CD4-positive, alpha-beta T cell treated with Interleukin-17A for 1 hour (primary cell): ENCODE results near the gene SLC35G2.
"Not testable (repeated sequence)": the region's sequence is repeated elsewhere in the genome, so short reads cannot be mapped to it uniquely, and the experiment has no call there.

Source experiments
- DNase-seq: peaks from one replicate; pipeline ENCODE4 v3.0.0-alpha.2; 2020

The SLC35G2 gene

DNA sequence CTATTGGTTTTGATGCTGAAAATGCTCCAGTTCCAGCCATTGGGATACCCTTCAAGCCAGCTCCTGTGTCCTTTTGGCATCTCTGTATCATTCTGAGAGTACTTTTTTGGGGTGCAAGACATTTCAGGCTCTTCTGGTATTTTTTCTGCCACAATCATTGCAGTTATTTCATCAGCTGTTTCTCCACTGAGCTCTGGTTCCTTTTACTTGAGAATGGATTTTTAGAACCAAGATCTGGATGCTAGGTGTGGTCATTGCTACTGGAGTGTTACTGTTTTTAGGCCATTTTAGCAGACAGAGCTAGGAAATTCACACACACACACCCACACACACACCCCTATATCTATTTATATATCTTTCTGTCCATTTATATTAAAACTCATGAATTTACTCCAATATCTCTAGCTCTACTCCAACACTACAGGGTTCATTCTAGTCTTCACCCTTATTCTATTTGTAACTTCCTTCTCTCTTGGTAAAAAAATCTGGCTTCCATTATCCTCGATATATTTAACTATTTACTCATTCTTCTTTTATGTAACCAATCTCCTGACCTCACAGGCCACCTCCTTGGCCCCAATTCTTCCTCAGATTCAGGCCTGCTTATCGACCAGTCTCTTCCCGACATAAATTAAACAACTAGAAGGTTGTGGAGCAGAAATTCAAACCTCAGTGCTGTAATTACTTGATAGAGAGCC is 17.0 kb downstream of the SLC35G2 start:
- no peak for DNase-seq

DNA sequence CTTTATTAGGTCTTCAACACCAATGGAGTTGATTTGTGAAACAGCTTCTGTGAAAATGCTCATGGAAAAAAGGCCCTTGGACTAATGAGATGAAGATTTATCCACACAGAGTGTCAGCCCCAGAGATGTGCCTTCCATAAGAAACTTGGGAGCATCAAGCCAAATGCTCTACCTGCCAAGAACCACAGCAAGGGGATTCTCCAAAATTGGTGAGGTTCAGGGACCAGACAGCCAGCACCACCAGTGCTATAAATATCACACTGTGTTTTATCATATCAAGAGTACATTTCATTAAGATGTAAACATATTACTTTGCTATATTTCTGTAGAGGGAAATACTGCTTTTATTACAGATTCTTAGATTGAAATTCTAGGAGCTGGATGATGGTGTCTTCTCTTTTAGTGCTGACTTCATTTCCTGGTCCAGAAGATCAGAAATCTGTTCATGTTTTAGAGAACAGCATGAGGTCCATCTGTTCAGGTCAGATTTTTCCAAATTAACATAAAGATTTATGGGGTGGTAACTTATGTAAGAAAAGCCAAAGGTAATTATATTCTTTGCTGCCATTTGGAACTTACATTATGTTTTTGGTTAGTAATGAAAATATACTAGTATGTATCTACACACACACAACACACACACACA is 17.7 kb downstream of the SLC35G2 start:
- DNase-seq: no peak

DNA sequence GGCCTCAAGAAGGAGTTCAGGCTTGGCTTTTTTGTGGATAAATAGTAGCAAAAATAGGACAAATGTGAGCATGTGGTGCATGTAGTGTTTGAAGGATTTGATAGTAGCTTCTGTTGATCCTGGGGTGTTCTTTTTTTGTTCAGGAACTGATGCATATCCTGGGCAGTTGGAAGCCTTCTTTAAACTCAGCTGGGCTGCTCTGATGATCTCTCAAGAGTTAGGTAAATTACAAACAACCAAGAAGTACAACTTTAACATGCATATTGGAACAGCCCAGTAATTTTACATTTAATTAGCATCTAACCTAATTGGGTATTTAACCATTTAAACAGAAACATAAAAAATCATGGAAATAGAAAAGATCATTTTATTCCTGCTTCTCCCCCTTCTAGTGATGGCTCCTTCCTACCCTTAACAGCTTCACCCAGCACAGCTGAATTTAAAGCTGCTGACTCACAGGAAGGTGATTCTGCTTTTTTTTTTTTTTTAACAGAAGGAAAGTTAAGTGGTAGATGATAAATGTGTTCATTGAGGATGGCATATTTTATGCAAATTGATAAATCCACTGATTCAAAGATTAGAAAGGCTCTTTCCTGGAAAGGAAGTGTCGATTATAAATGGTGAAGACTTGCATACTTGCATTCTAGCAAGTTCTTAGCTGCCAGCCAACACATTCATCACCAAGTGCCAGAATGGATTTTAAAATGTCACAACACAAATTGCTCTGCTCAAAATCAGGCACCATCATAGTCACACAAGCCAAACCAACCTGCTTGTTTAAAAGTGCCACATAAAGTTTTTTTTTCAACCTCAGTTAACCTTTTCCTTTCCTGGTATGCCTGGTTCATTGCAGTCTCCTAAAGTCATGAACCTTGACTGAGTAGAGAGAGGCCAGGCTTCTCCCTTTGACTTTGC is 20.0 kb downstream of the SLC35G2 start:
- no peak for DNase-seq

DNA sequence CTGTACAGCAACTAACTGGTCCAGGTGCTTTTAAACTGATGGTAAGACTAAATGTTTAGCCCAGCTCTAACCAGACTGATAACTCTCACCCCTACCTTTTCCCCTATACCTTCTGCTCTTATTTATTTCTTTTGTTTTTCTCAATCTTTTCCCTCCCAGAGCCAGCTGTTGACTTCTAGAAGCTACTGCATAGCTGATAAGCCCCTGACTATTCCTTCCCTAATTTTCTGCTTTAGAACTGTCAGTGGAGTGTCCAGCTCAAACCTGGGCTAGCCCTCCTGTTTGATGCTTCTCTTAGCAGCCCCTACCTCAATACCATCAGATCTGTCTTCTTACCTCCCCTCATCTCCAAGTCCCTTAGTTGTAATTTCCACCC is 20.6 kb downstream of the SLC35G2 start:
- DNase-seq: no peak

GRCh38 chr3:136840252-136840651 is 21.3 kb downstream of the SLC35G2 start:
- DNase-seq: no peak

GRCh38 chr3:136842294-136842693 is 23.4 kb downstream of the SLC35G2 start:
- no peak for DNase-seq

GRCh38 chr3:136844724-136845123 is 25.8 kb downstream of the SLC35G2 start:
- DNase-seq: no peak

DNA sequence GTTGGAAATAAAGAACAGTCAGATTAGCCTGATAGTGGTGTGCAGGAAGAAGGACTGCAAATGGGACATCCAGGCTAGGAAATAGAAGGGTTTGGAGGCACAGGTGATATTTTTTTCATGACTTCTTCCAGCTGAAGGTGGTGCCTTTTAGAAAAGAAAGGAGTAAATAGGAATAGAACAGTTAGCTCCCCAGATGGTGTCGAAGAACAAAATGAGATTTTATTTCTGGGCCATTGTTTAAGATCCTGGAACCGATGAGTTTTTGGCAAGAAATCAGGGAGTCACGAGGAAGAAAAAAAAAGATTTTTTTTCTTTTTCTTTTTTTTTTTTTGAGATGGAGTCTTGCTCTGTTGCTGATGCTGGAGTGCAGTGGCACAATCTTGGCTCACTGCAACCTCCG is 33.3 kb downstream of the SLC35G2 start:
- no peak for DNase-seq

DNA sequence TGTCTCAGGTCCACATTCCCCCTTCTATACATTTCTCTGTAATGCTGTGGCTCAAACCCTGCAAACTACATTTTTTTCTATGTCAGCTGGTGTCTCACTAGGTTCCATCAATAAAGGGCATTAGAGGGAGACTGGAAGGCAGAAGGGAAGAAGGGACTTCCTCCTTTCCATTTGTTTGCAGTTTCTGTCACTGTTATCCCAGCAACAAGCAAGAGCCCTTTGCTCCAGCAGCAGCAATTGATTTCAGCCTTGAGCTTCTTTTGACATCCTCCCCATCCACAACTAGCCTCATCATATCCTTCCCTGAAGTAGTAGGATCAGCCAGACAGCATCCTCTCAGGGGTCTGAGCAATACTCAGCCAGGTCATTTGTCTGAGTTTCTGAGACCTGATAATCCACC is 37.7 kb downstream of the SLC35G2 start:
- no peak for DNase-seq

- DNase-seq: peak; percentile 12
Observed at GRCh38 chr3:136858381-136858780, 39.5 kb downstream of the SLC35G2 start.

DNA sequence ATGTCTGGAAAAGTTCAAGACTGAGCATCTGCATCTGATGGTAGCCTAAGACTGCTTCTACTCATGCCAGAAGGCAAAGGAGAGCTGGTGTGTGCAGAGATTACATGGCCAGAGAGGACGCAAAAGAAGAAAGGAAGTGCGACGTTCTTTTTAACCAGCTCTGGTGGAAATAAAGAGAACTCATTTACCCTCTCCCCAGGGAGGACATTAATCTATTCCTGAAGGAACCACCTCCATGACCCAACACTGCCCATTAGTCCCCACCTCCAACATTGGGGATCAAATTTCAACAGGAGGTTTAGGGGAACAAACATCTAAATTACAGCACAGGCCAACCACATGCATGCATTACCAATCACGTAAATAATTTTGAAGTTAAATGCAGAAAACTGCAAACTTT is 41.6 kb downstream of the SLC35G2 start:
- no peak for DNase-seq

- DNase-seq: peak; percentile 99
Observed at GRCh38 chr3:136861890-136862616, 43.1 kb downstream of the SLC35G2 start, which contains the start of gene NCK1. Gene NCK1 (plus strand): TSS chr3:136862208. CDS start chr3:136928002, 65,794 bp downstream.

DNA sequence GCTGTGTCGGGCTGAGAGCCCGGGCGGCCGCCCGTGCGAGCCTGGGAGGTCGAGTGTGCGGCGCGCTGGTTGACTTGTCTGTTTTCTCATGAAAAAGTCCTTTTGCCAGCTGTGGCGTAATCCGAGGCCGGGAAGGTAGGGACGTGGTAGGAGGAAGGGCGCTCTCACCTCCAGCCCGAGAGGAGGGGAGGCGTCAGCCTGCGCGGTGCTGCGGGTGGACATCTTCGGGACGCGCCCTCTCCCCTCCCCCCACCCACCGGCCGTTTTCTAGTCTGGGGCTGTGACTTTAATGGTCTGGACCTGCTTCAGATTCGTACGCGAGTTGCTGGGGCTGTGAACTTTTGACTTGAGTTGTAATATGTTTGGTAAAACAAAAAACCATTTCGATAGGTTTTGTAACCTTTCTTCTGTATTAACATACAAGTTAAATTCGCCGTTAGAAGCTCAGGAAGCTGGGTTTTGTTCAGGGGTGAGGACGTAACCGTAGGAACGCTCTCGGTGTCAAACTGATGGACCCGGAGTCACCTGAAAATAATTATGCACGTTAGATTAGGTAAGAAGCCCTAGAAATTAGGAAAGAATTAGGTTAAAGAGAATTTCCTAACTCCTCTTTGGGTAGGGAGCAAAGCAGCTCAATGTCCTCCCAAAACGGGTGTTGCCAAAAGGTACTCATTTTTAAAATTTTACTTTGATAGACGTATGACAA is 43.8 kb downstream of the SLC35G2 start:
- peak; percentile 56 for DNase-seq

DNA sequence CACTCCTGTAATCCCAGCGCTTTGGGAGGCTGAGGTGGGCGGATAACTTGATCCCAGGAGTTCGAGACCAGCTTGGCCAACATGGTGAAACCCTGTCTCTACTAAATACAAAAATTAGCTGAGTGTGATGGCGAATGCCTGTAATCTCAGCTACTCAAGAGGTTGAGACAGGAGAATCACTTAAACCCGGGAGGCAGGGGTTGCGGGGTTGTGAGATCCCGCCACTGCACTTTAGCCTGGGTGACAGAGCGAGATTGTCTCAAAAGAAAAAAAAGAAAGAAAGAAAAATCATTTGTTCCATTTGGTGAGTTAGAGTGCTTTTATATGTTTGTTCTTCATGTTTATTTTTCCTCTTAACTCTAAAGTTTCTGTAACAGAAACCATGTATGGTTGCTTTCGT is 50.4 kb downstream of the SLC35G2 start:
- DNase-seq: no peak

DNA sequence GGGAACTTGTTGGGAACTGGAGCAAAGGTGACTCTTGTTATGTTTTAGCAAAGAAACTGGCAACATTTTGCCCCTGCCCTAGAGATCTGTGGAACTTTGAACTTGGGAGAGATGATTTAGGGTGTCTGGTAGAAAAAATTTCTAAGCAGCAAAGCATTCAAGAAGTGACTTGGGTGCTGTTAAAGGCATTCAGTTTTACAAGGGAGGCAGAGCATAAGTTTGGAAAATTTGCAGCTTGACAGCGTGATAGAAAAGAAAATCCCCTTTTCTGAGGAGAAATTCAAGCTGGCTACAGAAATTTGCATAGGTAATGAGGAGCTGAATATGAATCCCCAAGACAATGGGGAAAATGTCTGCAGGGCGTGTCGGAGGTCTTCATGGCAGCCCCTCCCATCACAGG is 53.3 kb downstream of the SLC35G2 start:
- not testable (repeated sequence) for DNase-seq

DNA sequence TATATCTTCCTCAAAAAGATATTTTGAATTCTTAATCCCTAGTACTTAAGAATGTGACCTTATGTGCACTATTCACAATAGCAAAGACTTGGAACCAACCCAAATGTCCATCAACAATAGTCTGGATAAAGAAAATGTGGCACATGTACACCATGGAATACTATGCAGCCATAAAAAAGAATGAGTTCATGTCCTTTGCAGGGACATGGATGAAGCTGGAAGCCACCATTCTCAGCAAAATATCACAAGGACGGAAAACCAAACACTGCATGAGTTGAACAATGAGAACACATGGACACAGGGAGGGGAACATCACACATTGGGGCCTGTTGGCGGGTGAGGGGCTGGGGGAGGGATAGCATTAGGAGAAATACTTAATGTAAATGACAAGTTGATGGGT is 60.6 kb downstream of the SLC35G2 start:
- DNase-seq: not testable (repeated sequence)

GRCh38 chr3:136882571-136882970 is 63.6 kb downstream of the SLC35G2 start:
- peak; percentile 50 for DNase-seq

DNA sequence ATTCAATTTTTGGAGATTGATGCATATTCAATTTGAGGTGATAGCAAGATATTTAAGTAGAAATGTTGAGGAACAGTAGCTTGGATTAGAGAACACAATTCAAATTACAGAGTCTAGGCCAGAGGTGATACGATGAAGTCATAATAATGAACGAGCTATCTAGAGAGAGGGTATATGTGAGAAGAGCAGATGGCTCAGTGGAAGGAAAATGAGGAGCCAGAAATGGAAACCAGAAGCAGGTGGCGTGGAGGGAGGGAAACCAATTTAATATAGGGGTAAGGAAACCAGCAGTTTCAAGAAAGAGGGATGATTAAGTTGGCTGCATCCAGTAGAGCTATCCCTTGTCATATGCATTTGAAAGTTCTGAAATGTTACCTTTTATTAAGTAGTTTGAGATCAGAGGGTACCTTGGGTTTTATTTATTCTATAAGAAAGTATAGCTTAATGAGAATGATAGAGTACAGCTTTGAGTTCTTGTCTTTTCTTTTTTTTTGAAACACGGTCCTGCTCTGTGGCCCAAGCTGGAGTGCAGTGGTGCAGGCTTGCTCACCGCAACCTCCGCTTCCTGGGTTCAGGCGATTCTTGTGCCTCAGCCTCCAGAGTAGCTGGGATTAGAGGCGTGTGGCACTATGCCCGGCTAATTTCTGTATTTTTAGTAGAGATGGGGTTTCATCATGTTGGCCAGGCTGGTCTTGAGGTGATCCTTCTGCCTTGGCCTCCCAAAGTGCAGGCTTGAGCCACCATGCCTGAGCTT is 65.2 kb downstream of the SLC35G2 start:
- no peak for DNase-seq

DNA sequence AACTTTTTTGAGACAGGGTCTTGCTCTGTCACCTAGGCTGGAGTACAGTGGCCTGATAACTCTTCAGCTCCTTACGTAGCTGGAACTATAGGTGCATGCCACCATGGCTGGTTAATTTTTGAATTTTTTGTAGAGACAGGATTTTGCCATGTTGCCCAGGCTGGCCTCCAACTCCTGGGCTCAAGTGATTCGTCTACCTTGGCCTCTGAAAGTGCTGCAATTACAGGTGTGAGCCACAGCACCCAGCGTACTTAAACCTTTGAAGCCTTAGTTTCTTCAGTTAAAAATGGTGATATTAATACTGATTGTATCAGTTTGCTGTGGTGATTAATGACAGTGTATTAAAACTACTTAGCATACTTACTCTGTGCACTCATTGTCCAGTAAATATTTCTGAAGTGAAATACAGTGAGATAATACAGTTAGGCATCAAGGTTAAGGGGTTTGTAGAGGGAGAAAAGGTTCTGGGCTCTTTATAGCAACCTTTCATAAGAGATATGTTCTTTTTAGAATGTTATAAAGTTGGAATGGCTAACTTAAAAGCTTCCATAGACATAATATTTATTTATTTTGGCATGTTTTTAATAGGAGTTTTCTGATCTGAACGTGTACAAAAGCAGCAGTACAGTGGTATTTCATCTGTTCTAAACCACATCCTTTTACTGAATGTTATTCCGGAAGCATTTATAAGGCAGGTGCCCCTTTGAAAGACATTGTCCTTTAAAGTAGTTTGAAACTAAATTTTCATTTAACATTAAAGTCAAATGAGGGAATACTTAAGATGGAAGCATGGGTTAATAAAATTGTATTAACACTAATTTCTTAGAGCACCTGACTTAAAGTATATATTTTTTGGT is 66.7 kb downstream of the SLC35G2 start:
- DNase-seq: peak; percentile 56

DNA sequence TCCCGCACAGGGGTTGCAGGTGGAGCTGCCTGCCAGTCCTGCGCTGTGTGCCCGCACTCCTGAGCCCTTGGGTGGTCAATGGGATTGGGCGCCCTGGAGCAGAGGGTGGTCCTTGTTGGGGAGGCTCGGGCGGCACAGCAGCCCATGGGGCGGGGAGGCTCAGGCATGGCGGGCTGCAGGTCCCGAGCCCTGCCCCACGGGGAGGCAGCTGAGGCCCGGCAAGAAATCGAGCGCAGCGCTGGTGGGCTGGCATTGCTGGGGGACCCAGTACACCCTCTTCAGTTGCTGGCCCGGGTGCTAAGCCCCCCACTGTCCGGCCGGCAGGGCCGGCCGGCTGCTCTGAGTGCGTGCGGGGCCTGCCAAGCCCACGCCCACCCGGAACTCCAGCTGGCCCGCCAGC is 71.0 kb downstream of the SLC35G2 start:
- DNase-seq: no peak
